GM18526 (cell line): ENCODE results near the gene TNS1.

ENCODE experiments used
- POLR2A ChIP-seq: IDR thresholded peaks from 3 replicates; pipeline ENCODE4 v1.6.1; 2011; ENCODE audit not compliant: insufficient read length; ENCODE audit errors: extremely low read depth

Gene TNS1

DNA sequence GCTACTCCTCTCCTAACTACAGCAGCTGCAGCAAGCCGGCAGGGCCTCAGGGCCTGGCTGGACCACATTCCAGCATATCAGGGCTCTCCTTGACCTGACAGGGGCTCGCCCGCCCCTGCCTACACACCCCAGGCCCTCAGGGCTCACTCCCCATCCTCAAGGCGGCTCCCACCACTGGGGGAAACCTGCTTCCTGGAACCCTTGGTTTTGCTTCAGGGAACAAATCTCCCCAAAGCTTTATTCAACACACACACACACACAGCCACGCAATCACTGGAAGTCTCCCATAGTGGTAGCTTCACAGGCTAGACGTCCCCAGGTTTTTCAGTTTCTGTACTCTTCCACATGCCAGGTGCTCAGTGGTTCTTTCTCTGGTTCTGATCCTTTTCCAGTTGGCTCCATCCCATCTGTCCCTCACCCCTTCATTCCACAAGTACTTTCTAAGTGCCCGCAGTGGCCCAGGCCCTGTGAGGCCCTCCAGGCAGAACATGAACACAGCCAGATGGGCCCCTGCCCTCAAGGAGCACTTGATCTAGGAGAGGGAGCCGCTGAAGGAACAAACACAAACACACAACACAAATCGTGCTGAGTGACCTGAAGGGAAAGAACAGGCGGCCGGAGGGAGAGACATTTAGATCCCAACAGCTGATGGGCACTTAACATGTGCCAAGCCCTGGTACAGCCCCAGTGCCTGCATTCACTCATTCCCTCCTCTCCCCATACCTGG lies 51.1 kb downstream of the TNS1 start:
- no peak for TF ChIP-seq POLR2A

DNA sequence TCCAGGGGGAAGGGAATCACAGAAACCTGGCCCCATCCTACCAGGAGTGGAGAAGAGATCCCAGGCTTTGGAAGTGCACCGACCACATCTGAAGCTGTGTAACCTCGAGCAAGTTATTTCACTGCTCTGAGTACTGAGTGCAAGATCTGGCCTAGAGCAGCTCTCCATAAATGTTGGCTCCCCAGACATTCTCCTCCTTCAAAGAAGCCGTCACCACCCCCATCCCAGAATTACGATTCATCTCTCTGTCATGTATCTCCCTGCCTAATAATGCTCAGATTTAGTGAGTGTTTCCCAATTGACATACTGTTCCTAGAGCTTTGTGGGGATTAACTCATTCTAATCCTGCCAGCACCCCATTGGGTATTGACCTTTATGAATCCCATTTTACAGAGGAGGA lies 51.7 kb downstream of the TNS1 start:
- no peak for TF ChIP-seq POLR2A

DNA sequence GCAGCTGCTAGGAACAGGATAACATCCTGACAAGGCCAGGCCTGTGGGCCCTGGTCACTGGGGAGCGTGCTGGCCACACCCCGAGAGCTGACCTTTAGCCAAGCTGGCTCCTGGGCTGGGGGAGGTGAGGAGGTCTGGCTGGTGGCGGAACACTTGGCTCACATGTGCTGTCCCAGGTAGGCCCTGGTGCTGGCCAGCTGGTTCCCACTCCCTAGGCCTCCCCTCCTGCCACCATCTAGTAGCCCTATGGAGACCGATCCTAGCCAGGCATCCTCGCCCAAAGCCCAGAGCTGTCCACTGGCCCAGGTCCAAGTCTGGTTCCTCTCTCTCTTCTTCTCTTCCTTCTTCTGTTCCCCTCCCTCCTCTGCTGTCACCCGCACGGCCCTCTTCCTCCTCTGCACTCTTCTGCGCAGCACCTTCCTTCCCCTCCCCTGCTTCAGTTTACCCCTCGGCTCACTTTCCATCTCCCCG lies 52.4 kb downstream of the TNS1 start:
- TF ChIP-seq POLR2A: no peak

DNA sequence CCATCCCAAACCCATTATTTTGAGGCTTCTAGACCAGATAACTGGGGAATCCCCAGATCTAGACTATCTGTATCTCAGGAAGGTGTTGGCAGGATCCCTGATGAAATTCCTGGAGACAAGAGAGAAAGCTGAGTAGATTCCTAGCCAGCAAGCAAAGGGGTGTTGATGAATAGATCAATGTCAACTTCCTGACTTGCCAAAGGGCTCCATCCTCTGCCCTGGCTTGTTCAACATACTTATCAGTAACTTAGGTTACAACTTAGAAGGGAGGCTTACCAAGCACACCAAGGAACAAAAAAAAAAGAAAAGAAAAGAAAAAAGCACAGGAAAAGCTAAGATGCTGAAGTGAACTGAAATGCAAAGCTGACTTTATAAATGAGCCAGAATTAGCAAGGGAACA lies 53.3 kb downstream of the TNS1 start:
- no peak for TF ChIP-seq POLR2A

DNA sequence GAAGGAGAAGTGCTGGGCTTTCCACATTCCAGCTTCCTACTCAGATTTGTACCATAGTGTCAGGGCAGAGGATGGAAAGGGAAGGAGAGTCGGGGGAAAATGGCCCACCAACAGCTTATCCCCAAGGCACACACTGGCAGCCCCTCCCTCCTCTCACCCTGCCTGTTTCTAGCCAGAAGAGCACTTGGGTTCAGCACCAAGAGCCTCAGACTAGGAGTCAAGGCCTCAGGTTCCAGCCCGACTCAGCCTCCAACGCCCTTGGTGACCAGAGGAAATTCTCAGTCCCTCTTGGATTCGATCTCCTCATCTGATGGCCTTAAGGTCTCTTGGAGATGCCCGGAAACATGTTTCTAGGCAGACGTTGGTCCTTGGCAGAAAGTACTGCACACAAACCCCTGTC lies 53.9 kb downstream of the TNS1 start:
- TF ChIP-seq POLR2A: no peak

DNA sequence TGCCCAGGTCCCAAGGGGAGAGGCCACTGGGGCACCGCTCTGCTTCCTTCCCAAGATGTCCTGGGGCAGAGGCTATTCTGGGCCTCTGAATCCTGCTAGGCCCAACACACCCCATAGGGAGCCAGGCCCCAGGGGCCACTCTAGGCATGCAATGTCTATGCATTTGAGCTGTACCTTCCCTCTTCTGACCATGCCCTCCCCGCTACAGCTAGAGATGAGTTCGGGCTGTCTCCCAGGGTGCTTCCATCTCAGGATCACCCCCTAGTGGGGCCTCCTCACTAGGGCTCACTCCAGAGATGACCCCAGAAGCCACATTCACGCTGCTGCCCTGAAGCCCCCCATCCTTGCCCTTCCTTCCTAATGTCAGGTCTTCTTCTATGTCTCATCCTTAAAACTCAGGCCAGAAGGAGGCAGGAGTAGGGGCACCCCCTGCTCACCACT lies 54.4 kb downstream of the TNS1 start:
- TF ChIP-seq POLR2A: no peak

DNA sequence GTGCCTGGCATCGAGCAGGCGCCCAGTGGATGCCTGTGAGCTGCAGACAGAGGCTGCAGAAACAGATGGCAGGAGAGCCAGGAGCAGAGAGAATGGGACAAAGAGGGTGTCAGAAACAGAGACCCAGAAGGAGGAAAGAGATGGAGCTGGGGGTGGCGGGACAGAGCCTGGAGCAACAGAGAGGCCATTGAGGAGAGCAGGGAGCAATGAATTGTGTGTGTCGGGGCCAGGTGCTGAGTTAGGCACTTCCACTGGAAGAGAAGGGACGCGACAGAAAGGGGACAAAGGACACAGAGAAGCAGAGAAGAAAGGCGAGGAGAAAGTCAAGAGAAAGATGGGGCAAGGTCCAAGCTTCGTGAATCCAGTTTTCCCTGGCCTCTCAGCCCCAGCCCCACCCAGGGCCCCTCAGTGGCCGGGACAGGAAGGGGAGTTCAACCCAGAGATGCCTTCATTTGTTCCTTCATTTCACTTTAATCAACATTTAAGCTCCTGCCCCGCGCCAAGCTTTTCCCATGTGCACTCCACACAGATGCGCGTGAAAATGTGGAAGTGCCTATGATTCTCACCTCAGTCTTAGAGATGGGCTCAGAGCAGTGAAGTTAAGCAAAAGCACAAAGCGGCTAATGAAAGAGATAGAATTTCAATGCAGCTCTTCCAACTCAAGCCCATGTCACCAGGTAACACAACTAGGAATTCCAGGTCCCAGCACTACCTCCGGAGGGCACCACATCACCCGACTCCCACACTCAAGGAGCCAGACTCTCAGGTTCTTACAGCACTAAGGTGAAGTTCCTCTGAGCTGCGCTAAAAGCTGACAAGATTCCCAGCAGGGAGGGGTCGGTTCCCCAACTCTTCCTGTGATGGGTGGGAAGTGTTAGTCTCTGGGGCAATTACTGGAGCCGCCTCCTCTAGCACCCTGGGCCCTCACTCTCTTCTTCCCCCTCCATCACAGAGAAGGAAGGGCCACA lies 55.1 kb downstream of the TNS1 start:
- no peak for TF ChIP-seq POLR2A

DNA sequence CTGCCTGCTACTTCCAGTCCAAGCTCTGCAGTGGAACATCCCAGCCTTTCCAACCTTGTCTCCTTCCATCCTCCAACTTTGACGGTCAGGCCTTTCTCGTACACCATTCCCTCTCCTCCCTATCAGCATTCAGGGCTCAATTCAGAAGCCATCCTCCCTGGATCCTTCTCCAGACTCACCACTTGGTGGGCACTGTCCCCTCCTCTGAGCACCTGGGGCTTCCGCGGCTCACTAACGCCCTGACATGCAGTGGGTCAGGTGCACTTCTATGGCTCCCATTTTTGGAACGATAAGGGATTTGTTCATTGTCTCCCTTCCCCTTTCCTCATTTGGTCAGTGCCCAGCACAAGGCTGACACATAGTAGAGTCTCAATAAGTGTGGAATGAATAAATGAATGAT lies 56.7 kb downstream of the TNS1 start:
- no peak for TF ChIP-seq POLR2A

DNA sequence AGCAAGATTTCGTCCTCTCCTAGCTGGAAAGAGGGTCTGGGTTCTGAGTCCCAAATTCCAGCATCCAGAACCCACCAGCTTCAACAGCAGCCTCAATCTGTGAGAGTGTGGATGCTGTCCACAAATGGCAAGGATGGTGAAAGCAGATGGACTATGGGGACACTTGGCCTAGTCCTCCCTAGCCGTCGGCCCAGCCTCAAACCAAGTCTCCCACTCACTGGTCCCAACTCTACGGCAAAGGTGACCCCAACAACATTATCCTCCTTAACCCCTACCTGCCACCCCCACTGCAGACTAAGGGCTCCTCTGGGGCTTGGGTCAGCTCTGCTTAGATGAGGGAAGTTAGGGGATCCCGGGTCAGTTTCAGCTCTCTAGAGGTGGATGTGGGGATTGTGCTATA lies 57.3 kb downstream of the TNS1 start:
- TF ChIP-seq POLR2A: no peak

DNA sequence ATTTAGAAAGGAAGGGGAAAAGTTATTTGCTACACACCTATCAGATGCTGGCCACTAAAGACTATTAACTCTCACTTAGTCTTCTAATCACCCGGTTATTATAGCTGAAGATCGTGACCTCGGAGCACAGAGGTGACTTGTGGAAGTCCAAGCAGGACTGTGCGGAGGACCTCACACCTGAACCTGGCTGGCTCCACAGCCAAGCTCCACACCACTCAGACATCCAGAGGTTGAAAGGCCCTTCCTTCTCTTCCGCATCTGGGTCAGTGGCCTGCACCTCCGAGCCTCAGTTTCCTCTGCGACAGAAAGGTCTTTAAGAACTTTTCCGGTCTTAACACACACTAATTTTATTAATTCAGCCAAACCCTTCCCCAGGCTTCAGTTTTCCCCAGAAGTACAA lies 57.9 kb downstream of the TNS1 start:
- TF ChIP-seq POLR2A: no peak

DNA sequence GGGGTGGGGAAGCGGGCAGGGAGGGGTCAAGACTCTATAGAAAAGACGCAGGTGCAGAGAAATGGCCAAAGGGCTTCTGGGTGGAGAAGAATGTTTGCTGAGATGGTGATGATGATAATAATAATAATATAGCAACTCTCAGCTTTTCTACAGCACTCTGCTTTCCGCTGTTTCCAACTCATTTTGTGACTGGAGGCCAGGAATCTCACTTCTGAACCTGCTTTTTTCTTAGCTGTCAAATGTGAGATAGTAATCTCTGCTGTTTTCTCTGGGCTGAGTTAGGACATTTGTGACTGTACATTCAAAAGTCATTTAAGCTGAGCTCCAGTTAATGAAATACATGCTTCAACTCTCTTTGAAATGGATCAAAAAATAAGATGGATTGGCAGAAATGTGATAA lies 58.4 kb downstream of the TNS1 start:
- no peak for TF ChIP-seq POLR2A

DNA sequence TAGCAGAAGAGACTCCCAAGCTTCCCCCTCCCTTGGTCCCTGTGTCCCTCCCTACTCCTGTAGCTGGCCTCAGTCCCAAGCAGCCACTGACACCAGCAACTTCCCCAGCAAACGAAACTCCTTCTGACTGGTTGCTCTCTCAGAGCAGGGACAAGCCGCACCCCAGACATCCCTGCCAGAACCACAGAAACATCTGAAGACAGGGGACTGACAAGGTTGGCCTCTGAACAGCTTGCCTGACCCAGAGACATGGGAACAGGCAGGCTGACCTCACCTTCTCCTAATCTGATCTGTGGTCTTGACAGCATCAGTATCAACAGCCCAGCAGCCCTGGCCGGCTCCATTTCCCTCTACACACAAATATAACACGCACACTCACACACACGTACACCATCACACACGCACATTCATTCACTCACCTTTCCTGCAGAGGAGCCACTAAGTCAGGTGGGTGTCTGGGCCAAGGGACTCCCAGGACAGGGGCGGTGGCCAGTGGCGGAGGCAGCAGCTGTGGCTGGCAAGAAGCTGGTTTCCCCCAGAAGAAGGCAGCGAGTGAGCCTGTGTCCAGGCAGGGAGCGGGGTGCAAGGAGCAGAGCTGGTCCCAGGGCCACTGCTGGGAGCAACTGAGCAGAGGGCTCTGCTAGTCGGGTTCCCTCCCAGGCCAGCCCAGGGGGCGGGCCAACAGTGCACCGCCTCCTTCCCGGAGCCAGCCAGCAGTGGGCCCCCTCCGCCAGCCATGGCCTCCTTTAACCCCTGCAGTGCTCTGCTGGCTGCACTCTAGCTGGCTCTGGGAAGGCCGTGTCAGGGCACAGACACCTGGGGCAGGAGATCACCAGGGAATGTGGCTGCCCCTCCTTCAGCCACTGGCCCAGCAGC lies 59.1 kb downstream of the TNS1 start:
- TF ChIP-seq POLR2A: no peak

DNA sequence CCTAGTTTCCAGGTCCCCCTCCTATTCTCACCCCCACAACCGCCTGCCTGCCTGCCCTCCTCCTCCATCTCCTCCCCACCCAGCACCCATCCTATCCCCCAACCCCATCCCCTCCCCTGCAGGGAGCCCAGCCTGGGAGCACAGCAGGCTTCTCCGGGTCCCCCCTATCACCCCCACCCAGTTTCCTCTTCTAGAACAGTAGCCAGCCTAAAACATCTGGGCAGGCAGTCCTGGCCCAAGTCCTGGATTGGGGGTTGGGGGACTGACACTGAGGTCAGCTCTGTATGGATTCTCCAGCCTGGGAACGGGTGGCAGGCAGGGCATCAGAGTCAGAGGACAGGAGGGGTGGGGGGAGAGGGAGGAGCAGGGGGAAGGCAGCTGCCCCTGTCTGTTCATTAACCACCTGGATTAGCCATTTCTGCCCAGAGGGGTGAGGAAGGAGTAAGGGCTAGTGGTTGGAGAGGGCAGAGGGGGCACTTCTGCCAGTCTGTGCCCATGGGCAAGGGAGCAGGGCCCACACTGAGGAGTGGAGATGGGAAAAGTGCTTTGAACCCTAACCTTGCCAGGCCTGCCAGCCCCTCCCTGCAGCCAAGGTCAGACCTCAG lies 60.0 kb downstream of the TNS1 start:
- no peak for TF ChIP-seq POLR2A

DNA sequence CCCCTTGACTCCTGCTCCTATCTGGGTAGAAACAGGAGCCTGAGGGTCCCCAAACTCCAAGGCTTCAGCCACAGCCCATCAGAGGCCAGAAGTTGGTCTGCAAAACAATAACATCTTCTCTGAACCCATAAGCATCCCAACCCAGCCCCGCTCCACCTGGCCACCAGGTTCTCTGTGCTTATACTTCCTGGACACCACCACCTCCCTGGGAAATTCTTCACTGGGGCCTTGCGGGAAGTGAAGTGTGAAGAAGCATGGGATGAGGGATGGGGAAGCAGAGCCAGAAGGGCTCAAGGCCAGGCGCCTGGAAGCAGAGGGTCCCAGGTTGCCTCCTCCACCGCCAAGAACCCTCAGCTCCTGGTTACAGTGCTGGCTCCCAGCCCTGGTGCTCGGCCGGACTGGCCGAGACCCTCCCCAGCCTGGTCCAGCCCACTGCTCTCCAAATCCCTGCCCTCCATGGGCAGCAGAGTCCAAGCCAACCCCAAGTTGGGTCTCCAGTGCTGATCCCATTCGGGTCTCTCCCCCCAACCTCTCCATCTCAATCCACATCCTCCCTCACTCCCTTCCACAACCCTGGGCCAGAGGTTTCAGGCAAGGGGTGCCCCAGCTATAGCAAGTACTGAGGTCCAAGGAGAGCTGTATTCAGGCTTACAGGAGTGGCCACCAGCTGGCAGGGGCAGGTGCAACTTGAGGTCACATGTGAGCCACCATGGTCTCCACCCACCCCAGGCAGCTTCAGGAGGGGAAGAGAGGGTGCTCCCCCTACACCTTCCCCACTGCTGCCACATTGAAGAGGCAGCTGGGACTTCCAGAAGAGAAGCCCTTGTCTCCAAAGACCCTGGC lies 60.7 kb downstream of the TNS1 start:
- TF ChIP-seq POLR2A: no peak
